Peyer's patch (tissue), 4 donors: Measurements from ENCODE around the gene RBM17.
A peak's percentile ranks its signal among the peaks of the same experiment; 100 is the strongest.

Experiments used
- CTCF ChIP-seq, 6 experiments: fragments of 450-650 bp in 4 of 6; fragments of 200-600 bp in 2 of 6; sonication (generic) in 1 of 6; IDR thresholded peaks; one replicate each; pipeline ENCODE4 v1.5.1; 2017 to 2019; ENCODE audit warnings: antibody characterized with exemption in 6 of 6, mild to moderate bottlenecking in 3 of 6, moderate library complexity in 1 of 6
- POLR2A ChIP-seq, 2 donors: fragments of 450-650 bp; IDR thresholded peaks; one replicate each; pipeline ENCODE4 v1.5.1; 2017; ENCODE audit warnings: antibody characterized with exemption in 2 of 2, mild to moderate bottlenecking in 2 of 2, moderate library complexity in 2 of 2

GRCh38 chr10:6108631-6109443, 20.0 kb downstream of the RBM17 start:
- TF ChIP-seq CTCF (IDR thresholded peaks at IDR 0.05) (peak; percentile 70 to 86 (median 84)), POLR2A (IDR thresholded peaks at IDR 0.05) (no peak)
